ENCODE measurements around the gene GIMAP4.
A peak's percentile ranks its signal among the peaks of the same experiment; 100 is the strongest.
"Not testable (repeated sequence)": the region's sequence is repeated elsewhere in the genome, so short reads cannot be mapped to it uniquely, and the experiment has no call there.

GIMAP4 gene

DNA sequence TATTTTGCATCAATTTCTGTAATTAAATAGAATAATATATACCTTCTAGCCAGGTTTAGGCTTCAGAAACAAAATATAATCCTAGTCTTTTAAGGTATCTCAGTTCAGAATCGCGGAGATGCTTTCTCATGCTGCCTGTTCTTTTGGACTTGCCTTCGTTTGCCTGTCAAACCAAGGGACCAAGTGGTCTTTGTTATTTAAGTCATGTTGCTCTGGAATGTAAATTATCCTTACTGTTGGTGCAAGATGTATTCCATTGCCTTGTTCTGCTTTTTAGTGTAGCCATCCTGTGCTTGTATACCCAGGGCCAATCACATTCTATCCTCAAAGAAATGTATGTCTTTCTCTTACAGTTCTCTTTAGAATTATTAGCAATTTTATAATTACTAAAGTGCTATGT, 1.1 kb upstream of the GIMAP4 start:
- in situ Hi-C loops (cut with HindIII; ENCODE audit: low pct_unique_long_range_greater_than_20kb, low sequenced_read_pairs): no loop called here
- no peak for DNase-seq (ENCODE audit: low read depth in 1 of 2, low spot score in 1 of 2)
- TF ChIP-seq JUND (IDR thresholded peaks at IDR 0.05; ENCODE audit: low read depth): no peak

DNA sequence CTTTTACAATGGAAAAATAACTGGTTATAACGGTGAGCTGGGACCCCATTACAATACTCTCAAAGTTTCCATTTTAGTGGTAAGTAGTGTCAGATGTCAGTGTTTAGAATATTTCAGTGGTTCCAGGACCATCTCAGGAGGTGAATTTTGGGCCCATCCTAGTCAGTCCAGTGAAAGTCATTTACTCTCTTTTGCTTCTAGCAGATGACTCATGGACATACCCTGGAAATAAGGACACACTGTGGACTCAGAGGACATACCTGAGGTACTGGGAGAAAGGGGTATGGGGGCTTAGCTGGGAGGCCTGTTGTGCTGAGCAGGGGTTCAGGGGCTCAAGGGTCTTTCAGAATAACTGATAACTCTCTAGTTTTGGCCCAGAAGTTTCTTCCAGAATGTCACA, 618 bp upstream of the GIMAP4 start:
- no peak for TF ChIP-seq JUND (IDR thresholded peaks at IDR 0.05; ENCODE audit: low read depth)
- DNase-seq (ENCODE audit: low read depth in 1 of 2, low spot score in 1 of 2): no peak
- in situ Hi-C loops (cut with HindIII; ENCODE audit: low pct_unique_long_range_greater_than_20kb, low sequenced_read_pairs): no loop called here

- no peak for TF ChIP-seq JUND (IDR thresholded peaks at IDR 0.05; ENCODE audit: low read depth)
- no peak for DNase-seq (ENCODE audit: low read depth in 1 of 2, low spot score in 1 of 2)
- in situ Hi-C loops (cut with HindIII; ENCODE audit: low pct_unique_long_range_greater_than_20kb, low sequenced_read_pairs): no loop called here
Measured at GRCh38 chr7:150567871-150568301, 696 bp downstream of the GIMAP4 start.

DNA sequence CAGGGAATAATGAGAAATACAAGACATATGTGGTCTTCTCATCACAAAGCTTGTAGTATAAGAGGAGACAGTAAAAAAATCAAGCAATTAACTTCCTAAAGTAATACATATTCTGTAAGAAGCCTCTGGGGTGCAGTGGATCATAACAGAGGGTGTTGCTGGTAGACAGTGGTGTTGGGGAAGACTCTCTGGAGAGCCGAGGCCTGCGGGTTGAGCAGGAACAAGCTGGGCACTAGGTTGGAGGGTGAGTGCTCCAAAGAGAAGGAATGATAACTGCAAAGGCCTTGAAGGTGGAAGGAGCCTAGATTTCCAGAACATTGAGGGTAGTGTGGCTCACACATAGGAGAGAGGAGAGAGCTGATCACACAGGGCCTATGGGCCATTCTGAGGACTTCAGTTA, 1.5 kb downstream of the GIMAP4 start:
- in situ Hi-C loops (cut with HindIII; ENCODE audit: low pct_unique_long_range_greater_than_20kb, low sequenced_read_pairs): no loop called here
- no peak for DNase-seq (ENCODE audit: low read depth in 1 of 2, low spot score in 1 of 2)
- no peak for TF ChIP-seq JUND (IDR thresholded peaks at IDR 0.05; ENCODE audit: low read depth)

DNA sequence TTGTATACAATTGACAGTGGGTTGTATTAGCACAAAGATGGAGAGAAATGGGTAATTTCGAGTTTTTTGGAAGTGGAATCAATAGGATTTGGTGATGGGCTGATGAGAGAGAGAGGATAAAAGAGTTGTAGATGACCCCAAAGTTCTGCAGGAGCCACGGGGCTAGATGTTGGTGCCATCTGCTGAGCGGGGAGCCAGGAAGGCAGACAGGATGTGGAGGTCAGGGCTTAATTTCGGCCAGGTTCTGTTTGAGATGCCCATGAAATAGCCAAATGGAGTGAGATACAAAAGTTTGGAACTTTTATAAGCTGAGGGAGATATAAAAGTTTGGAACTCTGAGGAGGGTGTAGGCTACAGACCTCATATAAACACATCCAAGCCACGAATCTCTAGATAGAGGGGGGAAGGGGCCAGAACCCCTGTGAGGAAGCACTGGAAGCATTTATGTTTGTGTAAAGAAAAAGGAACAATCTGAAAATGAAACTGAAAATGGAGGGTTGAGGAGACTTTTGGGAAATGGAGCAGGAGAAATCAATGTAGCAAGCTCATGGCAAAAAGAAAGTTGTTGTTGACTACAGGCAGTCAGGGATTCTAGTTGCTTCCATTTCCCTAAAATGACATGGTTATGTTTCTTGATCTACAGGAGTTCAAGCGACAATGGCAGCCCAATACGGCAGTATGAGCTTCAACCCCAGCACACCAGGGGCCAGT, 2.2 kb downstream of the GIMAP4 start:
- in situ Hi-C loops (cut with HindIII; ENCODE audit: low pct_unique_long_range_greater_than_20kb, low sequenced_read_pairs): no loop called here
- no peak for DNase-seq (ENCODE audit: low read depth in 1 of 2, low spot score in 1 of 2)
- TF ChIP-seq JUND (IDR thresholded peaks at IDR 0.05; ENCODE audit: low read depth): no peak

DNA sequence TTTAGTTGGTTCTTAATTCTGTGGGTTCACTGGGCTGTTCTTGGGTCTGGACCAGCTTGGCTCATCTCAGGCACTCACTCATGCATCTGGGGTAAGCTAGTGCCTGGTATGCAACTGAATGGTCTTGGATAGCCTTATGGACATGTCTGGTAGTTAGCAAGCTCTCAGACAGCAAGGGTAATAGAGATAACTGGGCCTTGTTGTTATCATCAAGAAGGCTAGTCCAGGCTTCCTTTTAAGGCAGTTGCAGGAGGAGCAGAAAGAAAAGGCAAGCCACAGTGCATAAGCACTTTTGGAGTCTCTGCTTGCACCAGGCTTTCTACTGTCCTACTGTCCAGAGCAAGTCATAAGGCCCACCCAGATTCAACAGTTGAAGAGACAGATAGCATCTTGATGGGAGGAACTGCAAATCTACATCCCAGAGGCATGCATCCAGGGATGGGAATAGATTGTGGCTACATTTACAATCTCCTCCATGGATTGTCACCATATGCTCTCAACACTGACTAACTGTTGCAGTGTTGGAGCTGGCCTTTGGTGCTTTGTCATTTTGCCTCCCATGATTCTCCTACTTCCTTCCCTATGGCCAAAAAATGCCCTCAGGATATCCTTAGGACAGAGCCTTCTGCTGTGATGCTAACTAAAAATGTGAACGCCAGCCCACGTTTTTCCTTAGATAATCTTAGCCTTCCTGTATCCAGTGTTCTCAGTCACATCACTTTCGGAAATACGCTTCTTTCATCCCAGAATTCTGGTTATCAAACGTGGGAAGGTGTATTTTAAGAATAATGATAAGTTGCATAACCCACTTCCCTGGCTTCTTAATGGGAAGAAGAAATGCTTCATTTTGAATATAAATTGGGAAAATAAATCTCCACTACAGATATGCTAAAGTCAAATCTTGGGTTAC, 3.6 kb downstream of the GIMAP4 start:
- in situ Hi-C loops (cut with HindIII; ENCODE audit: low pct_unique_long_range_greater_than_20kb, low sequenced_read_pairs): no loop called here
- no peak for DNase-seq (ENCODE audit: low read depth in 1 of 2, low spot score in 1 of 2)

GRCh38 chr7:150572496-150572895, 5.3 kb downstream of the GIMAP4 start:
- no peak for TF ChIP-seq JUND (IDR thresholded peaks at IDR 0.05; ENCODE audit: low read depth)
- DNase-seq (ENCODE audit: low read depth in 1 of 2, low spot score in 1 of 2): no peak
- in situ Hi-C loops (cut with HindIII; ENCODE audit: low pct_unique_long_range_greater_than_20kb, low sequenced_read_pairs): no loop called here

More for the DNA sequence above, 3.6 kb downstream of the GIMAP4 start:
- TF ChIP-seq JUND (IDR thresholded peaks at IDR 0.05; ENCODE audit: low read depth): no peak

DNA sequence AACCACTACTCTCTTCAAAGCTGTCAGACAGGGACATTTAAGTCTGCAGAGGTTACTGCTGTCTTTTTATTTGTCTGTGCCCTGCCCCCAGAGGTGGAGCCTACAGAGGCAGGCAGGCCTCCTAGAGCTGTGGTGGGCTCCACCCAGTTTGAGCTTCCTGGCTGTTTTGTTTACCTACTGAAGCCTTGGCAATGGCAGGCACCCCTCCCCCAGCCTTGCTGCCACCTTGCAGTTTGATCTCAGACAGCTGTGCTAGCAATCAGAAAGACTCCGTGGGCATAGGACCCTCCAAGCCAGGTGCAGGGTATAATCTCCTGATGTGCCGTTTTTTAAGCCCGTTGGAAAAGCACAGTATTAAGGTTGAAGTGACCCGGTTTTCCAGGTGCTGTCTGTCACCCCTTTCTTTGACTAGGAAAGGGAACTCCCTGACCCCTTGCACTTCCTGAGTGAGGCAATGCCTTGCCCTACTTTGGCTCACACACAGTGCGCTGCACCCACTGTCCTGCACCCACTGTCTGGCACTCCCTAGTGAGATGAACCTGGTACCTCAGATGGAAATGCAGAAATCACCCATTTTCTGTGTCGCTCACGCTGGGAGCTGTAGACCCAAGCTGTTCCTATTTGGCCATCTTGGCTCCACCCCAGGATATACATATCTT, 12.9 kb downstream of the GIMAP4 start:
- DNase-seq (ENCODE audit: low read depth in 1 of 2, low spot score in 1 of 2); in situ Hi-C loops (cut with HindIII; ENCODE audit: low pct_unique_long_range_greater_than_20kb, low sequenced_read_pairs): not testable (repeated sequence)

GRCh38 chr7:150580638-150581394, 13.6 kb downstream of the GIMAP4 start:
- in situ Hi-C loops (cut with HindIII; ENCODE audit: low pct_unique_long_range_greater_than_20kb, low sequenced_read_pairs): no loop called here
- peak in 1 of 2 experiments; percentile 9 for DNase-seq (ENCODE audit: low read depth in 1 of 2, low spot score in 1 of 2)
- TF ChIP-seq JUND (IDR thresholded peaks at IDR 0.05; ENCODE audit: low read depth): no peak

DNA sequence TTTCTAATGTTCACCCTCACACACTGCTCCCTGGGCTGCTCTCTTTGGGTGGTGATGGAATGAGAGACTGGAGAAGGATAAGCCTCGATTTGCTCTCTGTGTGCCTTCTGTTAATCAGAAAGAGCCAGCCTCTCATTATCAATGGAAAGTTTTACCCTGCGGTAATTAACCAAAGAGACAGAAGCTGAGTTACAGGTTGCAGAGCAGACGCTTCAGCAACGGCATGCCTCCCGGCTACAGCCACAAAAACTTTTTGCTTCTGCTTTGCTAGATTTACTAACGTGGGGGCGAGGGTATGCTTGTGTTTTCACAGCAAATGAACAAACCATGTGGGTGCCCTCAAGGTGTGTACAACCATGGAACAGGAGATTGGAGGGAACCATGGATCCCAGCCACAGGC, 18.0 kb downstream of the GIMAP4 start:
- no peak for TF ChIP-seq JUND (IDR thresholded peaks at IDR 0.05; ENCODE audit: low read depth)
- in situ Hi-C loops (cut with HindIII; ENCODE audit: low pct_unique_long_range_greater_than_20kb, low sequenced_read_pairs): no loop called here
- DNase-seq (ENCODE audit: low read depth in 1 of 2, low spot score in 1 of 2): no peak

DNA sequence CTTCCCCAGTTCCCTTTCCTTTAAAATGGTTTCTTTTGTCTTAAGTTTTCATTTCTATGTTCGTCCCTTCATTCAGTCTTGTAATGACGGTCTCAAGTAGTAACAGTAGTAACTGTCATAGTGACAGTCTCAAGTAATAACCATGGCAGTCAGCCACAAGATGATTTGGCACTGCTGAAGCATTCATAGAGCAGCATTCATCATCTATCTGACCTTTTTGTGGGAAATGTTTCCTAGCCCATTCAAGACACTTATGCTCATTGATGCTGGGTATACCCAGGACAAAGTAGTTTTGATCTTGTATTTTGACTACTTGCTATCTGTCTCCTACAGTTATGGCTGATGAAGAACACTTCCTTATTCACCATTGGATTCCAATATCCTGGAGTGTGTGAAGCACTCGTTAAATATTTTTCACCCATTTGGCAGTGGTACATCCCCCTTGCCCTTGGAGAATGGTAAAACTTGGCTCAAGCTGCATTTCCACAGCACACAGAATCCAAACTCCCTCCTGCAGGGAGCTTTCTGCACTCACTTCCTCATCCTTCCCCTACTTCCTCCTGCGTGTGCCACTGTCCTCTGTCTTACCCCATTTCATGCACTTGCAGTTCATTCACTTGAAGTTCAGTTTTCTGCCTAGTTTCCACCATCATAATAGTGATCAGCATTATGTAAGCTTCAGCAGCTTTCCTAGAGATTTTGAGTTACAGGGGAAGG, 19.0 kb downstream of the GIMAP4 start:
- no peak for DNase-seq (ENCODE audit: low read depth in 1 of 2, low spot score in 1 of 2)
- no peak for TF ChIP-seq JUND (IDR thresholded peaks at IDR 0.05; ENCODE audit: low read depth)
- in situ Hi-C loops (cut with HindIII; ENCODE audit: low pct_unique_long_range_greater_than_20kb, low sequenced_read_pairs): no loop called here

DNA sequence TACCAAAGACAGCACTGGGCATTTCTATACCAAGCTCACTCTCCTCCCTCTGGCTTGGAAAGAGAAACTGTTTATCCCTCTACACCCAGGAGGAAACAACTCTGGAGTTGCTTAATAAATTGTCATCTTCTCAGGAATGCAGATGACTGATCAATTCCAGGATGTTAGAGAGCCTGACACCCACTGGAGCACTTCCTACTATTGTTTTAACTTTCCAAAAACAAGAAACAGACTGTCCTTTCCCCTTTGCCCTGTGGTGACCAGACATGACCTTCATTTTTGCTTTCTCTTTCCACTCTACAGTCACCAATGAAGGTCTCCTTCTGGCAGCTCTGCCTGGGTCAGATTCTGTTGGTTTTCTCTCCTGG, 19.6 kb downstream of the GIMAP4 start:
- DNase-seq (ENCODE audit: low read depth in 1 of 2, low spot score in 1 of 2): no peak
- no peak for TF ChIP-seq JUND (IDR thresholded peaks at IDR 0.05; ENCODE audit: low read depth)
- in situ Hi-C loops (cut with HindIII; ENCODE audit: low pct_unique_long_range_greater_than_20kb, low sequenced_read_pairs): no loop called here

Measured in T47D (cell line).